Measurements from ENCODE around the gene HYAL3.
A peak's percentile ranks its signal among the peaks of the same experiment; 100 is the strongest.

Gene HYAL3

DNA sequence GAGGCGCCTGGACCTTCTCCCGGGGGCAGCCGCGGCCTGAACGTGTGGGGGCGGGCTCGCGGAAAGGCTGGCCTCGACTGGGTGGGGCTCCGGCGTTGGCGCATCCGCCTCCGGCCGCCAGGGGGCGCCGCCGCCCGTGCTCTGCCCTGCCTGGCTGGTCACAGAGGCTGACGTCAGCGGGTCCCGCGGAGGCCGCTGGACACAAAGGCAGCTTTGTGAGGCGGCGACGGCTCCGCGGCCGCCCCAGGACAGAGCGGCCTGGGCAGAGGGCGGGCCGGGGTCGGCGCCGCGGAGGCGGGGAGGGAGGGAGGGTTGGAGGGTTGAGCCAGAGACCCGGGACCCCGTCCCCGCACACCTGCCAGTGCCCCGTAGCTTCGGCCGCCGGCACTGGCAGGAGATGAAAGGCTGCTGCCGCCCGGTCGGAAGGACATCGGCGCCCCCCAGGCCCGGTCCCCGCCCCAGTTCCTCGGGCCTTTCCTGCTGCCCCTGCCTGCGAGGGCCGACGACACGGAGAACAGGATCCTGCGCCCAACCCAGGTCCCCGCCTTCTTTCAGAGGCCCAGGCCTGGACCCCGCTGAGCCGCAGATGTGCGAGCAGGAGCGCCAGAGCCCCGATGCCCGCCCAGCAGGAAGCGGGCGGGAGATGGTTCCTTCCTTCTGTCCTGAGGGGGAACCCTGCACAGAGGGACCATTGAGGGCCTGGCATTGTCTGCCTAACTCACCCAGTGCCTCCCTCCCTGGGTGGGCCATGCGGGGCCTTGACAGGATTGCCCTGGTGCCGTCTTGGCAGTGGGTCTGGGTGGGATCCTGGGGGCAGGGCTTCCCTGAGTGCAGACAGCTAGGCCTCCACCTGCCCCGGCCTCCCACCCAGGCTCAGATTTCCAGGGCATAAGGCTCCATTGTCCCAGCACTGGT is 38.9 kb downstream of the HYAL3 start:
- H3K4me1 ChIP-seq (ENCODE audit: insufficient read depth, low read length), result peaks cover 22% of the 10 kb centered on the region
- H3K9ac ChIP-seq (ENCODE audit: low read depth, low read length), result peak overlapping the region; percentile 56
- H3K36me3 ChIP-seq (ENCODE audit: insufficient read depth, low read length), result peaks cover 3% of the 10 kb centered on the region
- H3K9me3 ChIP-seq (ENCODE audit: control insufficient read depth, insufficient read depth, low read length), result no peaks in the 10 kb centered on the region

DNA sequence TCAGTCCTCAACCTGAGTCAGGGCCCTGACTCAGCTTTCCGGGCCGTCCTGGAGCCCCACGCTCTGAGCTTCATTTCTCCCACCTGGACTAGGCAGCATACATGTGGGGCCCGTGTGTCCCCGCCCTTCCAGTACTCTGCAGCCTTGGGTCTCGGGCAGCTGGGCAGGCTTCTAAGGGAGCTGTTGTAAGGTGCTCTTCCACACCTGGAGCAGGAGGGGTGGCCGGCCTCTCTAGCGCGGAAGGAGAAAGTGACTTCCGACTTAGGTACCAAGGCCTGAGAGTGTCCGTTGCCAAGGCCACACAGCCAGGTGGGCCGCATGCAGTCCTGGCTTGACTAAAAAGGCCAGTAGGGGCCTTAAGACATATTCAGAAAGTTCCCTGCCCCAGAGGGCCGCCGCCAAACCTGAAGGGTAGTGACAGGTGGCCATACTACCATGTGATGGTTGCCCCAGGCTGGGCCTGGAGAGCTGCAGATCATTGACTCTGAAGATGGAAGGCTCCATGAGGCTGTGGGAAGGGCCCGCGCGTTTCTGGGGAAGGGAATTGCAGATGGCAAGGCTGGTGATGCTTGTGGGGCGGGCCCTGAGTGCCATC is 39.7 kb downstream of the HYAL3 start:
- Histone ChIP-seq H3K9ac (ENCODE audit: low read depth, low read length) (no peak overlapping the region), H3K36me3 (ENCODE audit: insufficient read depth, low read length) (peaks cover 3% of the 10 kb centered on the region), H3K9me3 (ENCODE audit: control insufficient read depth, insufficient read depth, low read length) (no peaks in the 10 kb centered on the region), H3K4me1 (ENCODE audit: insufficient read depth, low read length) (peaks cover 21% of the 10 kb centered on the region; the same call in 1 of the 2 replicates)

DNA sequence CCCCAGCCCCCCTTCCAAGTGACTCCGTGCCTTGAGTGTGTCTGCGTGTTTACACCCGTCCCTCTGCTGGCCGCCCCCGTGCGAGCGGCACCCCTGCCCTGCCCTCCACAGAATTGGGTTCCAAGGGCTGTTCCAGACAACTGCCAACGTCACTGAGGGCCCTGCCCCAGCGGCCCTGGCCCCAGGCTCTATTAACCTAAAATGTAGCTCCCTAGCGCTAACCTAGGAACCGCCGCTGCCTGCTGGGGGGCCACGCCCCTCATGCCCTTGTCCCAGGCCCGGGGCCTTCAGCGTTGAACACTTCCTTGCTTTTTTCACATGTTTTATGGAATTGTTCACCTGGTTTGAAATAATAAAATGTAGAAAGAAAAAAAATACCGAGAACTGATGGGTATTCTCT is 40.2 kb downstream of the HYAL3 start:
- Histone ChIP-seq H3K36me3 (ENCODE audit: insufficient read depth, low read length) (peaks cover 3% of the 10 kb centered on the region), H3K4me1 (ENCODE audit: insufficient read depth, low read length) (peaks cover 20% of the 10 kb centered on the region; the same call in 1 of the 2 replicates), H3K9me3 (ENCODE audit: control insufficient read depth, insufficient read depth, low read length) (no peaks in the 10 kb centered on the region), H3K9ac (ENCODE audit: low read depth, low read length) (no peak overlapping the region)

DNA sequence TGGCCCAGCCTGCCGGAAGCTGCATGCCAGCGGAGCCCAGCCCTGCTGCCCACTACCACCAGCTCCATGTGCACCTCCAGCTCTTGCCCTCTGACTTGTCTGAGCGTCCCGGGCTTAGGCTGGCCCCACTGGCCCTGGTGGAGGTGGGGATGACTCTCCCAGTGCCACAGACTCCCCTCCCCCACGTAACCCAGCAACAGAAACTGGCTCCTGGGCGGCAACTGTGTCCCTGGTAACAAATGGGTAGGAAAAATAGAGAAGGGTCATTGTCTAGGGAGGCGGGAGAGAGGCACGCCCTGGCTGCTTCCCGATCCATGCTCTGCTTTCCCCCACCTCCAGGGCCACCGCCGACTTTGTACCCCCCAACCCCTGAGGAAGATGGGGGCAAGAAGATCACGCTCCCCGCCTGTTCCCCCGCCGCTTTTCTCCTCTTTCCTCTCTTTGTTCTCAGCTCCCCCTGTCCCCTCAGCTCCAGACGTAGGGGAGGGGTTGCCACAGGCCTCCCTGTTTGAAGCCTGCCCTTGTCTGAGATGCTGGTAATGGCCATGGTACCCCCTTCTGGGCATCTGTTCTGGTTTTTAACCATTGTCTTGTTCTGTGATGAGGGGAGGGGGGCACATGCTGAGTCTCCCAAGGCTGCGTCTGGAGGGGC is 41.0 kb downstream of the HYAL3 start:
- Histone ChIP-seq H3K9ac (ENCODE audit: low read depth, low read length) (no peak overlapping the region), H3K9me3 (ENCODE audit: control insufficient read depth, insufficient read depth, low read length) (no peaks in the 10 kb centered on the region), H3K36me3 (ENCODE audit: insufficient read depth, low read length) (peaks cover 3% of the 10 kb centered on the region), H3K4me1 (ENCODE audit: insufficient read depth, low read length) (peaks cover 13% of the 10 kb centered on the region; the same call in 1 of the 2 replicates)

- Histone ChIP-seq H3K9me3 (ENCODE audit: control insufficient read depth, insufficient read depth, low read length) (no peaks in the 10 kb centered on the region), H3K36me3 (ENCODE audit: insufficient read depth, low read length) (peaks cover 3% of the 10 kb centered on the region), H3K9ac (ENCODE audit: low read depth, low read length) (no peak overlapping the region), H3K4me1 (ENCODE audit: insufficient read depth, low read length) (peaks cover 13% of the 10 kb centered on the region; the same call in 1 of the 2 replicates)
These were observed 42.0 kb downstream of the HYAL3 start for GRCh38 chr3:50256978-50257890.

- peaks cover 3% of the 10 kb centered on the region for H3K36me3 ChIP-seq (ENCODE audit: insufficient read depth, low read length)
These were observed 44.0 kb downstream of the HYAL3 start for GRCh38 chr3:50255251-50255615.

DNA sequence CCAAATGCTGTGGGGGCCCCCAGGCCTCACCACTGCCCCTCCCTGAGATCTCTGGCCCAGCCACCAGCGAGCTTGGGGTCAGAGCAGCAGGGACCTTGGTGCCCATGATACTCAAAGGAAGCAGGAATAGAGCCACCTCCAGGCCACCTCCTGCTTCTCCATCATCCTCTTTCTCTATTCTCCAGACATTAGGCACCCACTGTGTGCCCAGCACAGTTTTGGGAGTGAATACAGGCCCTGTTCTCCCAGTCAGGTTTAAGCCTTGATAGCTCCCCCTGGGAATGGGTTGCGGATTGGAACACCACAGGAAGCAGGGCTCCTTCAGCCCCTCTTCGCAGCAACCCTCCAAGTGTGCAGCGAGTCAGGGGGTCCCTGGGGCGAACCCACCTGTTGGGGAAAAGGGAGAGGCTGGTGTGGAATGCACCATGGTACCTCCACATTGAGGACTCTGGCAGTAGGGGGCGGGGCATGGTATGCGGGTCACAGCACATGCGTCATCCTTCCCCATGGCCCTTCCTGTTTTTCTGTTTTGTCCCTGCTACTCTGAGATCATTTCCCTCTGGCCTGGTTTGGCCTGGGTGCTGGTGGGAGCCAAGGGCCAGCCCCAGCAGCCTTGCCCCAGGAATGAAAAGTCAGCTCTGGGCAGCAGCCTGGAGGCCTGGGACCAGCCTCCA is 44.5 kb downstream of the HYAL3 start:
- H3K4me1 ChIP-seq (ENCODE audit: insufficient read depth, low read length), result 0 out of 2 replicates have a peak, but pooled peaks cover 5% of the 10 kb centered on the region
- H3K36me3 ChIP-seq (ENCODE audit: insufficient read depth, low read length), result peaks cover 3% of the 10 kb centered on the region
- H3K9me3 ChIP-seq (ENCODE audit: control insufficient read depth, insufficient read depth, low read length), result no peaks in the 10 kb centered on the region
- H3K9ac ChIP-seq (ENCODE audit: low read depth, low read length), result no peak overlapping the region

More at GRCh38 chr3:50255251-50255615, 44.0 kb downstream of the HYAL3 start:
- H3K9ac ChIP-seq (ENCODE audit: low read depth, low read length), result no peak overlapping the region
- H3K9me3 ChIP-seq (ENCODE audit: control insufficient read depth, insufficient read depth, low read length), result no peaks in the 10 kb centered on the region
- H3K4me1 ChIP-seq (ENCODE audit: insufficient read depth, low read length), result 0 out of 2 replicates have a peak, but pooled peaks cover 5% of the 10 kb centered on the region

- Histone ChIP-seq H3K36me3 (ENCODE audit: insufficient read depth, low read length) (no peaks in the 10 kb centered on the region; the same call in 1 of the 2 replicates), H3K9me3 (ENCODE audit: control insufficient read depth, insufficient read depth, low read length) (no peaks in the 10 kb centered on the region), H3K4me1 (ENCODE audit: insufficient read depth, low read length) (peaks cover 16% of the 10 kb centered on the region)
These were observed 48.0 kb downstream of the HYAL3 start for GRCh38 chr3:50251220-50251619.

DNA sequence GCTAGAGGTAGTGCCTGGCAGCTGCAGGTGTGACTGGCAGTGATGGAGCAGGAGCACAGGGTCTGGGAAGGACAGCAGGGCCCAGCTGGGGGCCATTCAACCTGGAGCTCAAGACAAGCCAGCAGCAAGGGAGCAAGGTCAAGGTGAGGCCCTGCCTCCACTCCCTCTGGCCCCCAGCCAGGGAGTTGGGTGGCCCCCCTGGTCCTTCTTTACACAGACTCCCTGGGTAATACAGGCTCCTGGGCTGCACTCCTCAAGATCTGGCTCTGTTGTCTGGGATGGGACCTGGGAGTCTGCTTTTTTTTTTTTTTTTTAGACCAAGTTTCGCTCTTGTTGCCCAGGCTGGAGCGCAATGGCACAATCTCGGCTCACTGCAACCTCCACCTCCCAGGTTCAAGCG is 48.7 kb downstream of the HYAL3 start:
- Histone ChIP-seq H3K4me1 (ENCODE audit: insufficient read depth, low read length) (peaks cover 20% of the 10 kb centered on the region), H3K9ac (ENCODE audit: low read depth, low read length) (no peak overlapping the region), H3K36me3 (ENCODE audit: insufficient read depth, low read length) (no peaks in the 10 kb centered on the region; the same call in 1 of the 2 replicates), H3K9me3 (ENCODE audit: control insufficient read depth, insufficient read depth, low read length) (no peaks in the 10 kb centered on the region)

More at GRCh38 chr3:50251220-50251619, 48.0 kb downstream of the HYAL3 start:
- no peak overlapping the region for H3K9ac ChIP-seq (ENCODE audit: low read depth, low read length)

- peaks cover 20% of the 10 kb centered on the region for H3K4me1 ChIP-seq (ENCODE audit: insufficient read depth, low read length)
- H3K36me3 ChIP-seq (ENCODE audit: insufficient read depth, low read length), result no peaks in the 10 kb centered on the region; the same call in 1 of the 2 replicates
- H3K9ac ChIP-seq (ENCODE audit: low read depth, low read length), result no peak overlapping the region
These were observed 49.7 kb downstream of the HYAL3 start for GRCh38 chr3:50249457-50249856.

DNA sequence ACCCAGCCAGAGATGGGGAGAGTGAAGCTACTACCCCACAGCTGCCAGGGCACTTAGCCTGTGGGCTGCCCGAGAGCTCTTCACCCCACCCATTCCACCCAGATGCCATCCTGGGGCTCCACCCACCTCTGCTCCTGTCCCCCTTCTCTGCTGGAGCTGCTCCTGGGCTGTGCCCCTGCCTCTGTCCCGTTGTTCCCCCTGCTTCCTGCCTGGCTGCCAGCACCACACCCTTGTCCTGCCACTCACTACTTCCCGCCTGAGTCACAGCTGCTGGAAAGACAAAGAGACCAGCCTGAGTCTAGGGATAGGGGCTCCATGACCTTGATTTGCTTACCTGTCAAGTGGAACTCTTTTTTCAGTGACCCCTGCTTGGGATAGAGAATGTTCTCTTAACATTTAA is 50.8 kb downstream of the HYAL3 start:
- Histone ChIP-seq H3K4me1 (ENCODE audit: insufficient read depth, low read length) (peaks cover 22% of the 10 kb centered on the region), H3K36me3 (ENCODE audit: insufficient read depth, low read length) (no peaks in the 10 kb centered on the region; the same call in 1 of the 2 replicates), H3K9ac (ENCODE audit: low read depth, low read length) (no peak overlapping the region), H3K9me3 (ENCODE audit: control insufficient read depth, insufficient read depth, low read length) (no peaks in the 10 kb centered on the region)

More at GRCh38 chr3:50249457-50249856, 49.7 kb downstream of the HYAL3 start:
- no peaks in the 10 kb centered on the region for H3K9me3 ChIP-seq (ENCODE audit: control insufficient read depth, insufficient read depth, low read length)

DNA sequence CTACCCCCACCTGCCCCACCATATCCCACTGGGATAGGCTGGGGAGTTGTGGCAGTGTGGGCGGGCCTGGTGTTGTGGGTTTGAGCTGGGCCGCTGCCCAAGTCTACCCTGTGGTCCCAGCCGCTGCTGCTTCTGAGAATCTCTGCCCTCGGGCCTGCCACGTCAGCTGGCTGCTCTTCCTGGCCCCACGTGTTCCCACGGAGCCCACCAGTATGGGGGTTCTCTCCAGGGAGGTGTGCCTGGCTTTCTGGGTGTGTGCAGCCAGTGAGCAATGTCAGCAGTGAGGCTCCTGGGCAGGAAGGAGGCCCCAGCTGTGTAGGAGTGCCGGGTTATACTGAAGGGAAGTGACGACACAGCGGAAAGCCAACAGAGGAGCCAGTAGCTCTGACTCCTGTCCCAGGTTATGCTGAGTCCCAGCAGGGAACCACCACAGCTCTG is 52.7 kb downstream of the HYAL3 start:
- 0 out of 2 replicates have a peak overlapping the region, but pooled peaks have one; percentile 9 for H3K9ac ChIP-seq (ENCODE audit: low read depth, low read length)
- H3K4me1 ChIP-seq (ENCODE audit: insufficient read depth, low read length), result peaks cover 41% of the 10 kb centered on the region
- no peaks in the 10 kb centered on the region for H3K9me3 ChIP-seq (ENCODE audit: control insufficient read depth, insufficient read depth, low read length)
- H3K36me3 ChIP-seq (ENCODE audit: insufficient read depth, low read length), result no peaks in the 10 kb centered on the region; the same call in 1 of the 2 replicates

Measured in ES-I3 (cell line).